Activated CD4-positive, alpha-beta T cell treated with anti-CD3 and anti-CD28 coated beads, Interleukin-2, Interleukin-6, amounts not matched to agents 100 ng/mL and 50 ng/mL, durations not matched to agents 16 hours and 8 hours (primary cell): Measurements from ENCODE around the gene AOPEP.

Experiments
- DNase-seq: peaks from one replicate; pipeline ENCODE4 v3.0.0-alpha.2; 2020

AOPEP gene

GRCh38 chr9:95025213-95026147, 299.0 kb downstream of the AOPEP start:
- DNase-seq: no peak

GRCh38 chr9:95026148-95026524, 299.6 kb downstream of the AOPEP start:
- no peak for DNase-seq

GRCh38 chr9:95027914-95028852, 301.7 kb downstream of the AOPEP start:
- DNase-seq: no peak

- no peak for DNase-seq
Observed at GRCh38 chr9:95028853-95029219, 302.3 kb downstream of the AOPEP start.

- DNase-seq: no peak
Observed at GRCh38 chr9:95029288-95029687, 302.8 kb downstream of the AOPEP start.

GRCh38 chr9:95029720-95030119, 303.2 kb downstream of the AOPEP start:
- DNase-seq: no peak

GRCh38 chr9:95030344-95030743, 303.8 kb downstream of the AOPEP start:
- no peak for DNase-seq

- DNase-seq: no peak
Observed at GRCh38 chr9:95030920-95031642, 304.6 kb downstream of the AOPEP start.

- DNase-seq: no peak
Observed at GRCh38 chr9:95031711-95032461, 305.4 kb downstream of the AOPEP start.

GRCh38 chr9:95032580-95033341, 306.3 kb downstream of the AOPEP start:
- no peak for DNase-seq

GRCh38 chr9:95035846-95036245, 309.3 kb downstream of the AOPEP start:
- no peak for DNase-seq

- DNase-seq: no peak
Observed at GRCh38 chr9:95036676-95037075, 310.2 kb downstream of the AOPEP start.

- no peak for DNase-seq
Observed at GRCh38 chr9:95037789-95038521, 311.5 kb downstream of the AOPEP start.

- DNase-seq: no peak
Observed at GRCh38 chr9:95038666-95039065, 312.2 kb downstream of the AOPEP start.

GRCh38 chr9:95040106-95040505, 313.6 kb downstream of the AOPEP start:
- no peak for DNase-seq

- no peak for DNase-seq
Observed at GRCh38 chr9:95043826-95044225, 317.3 kb downstream of the AOPEP start.

- DNase-seq: no peak
Observed at GRCh38 chr9:95044731-95045508, 318.4 kb downstream of the AOPEP start.

- no peak for DNase-seq
Observed at GRCh38 chr9:95045751-95046150, 319.3 kb downstream of the AOPEP start.

GRCh38 chr9:95047452-95048224, 321.1 kb downstream of the AOPEP start:
- DNase-seq: no peak
